GM18526 (cell line): ENCODE measurements around the gene SHISA5.
A peak's percentile ranks its signal among the peaks of the same experiment; 100 is the strongest.

Experiments used
- POLR2A ChIP-seq: IDR thresholded peaks from 3 replicates; pipeline ENCODE4 v1.6.1; 2011; ENCODE audit not compliant: insufficient read length; ENCODE audit errors: extremely low read depth

SHISA5 gene

DNA sequence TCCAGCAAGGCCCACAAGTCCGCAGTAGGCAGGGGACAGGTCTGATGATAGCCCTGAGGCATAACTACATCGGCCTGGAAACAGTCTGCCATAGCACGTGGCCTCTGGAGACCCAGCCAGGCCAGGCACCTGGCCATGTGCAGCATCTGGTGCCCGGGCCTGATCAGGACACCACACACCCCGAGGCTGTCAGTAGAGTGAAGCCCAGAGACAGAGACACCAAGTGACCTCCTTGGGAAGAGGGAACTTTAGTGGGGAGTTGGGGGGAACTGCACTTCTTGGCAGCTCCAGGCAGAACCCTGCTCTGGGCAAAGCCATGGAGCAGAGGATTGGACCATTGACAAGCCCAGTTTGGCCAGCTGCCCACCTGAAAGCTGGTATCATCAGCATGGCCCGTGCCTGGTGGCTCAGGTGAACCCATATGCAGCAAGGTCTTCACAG is 1.2 kb downstream of the SHISA5 start:
- TF ChIP-seq POLR2A = no peak

DNA sequence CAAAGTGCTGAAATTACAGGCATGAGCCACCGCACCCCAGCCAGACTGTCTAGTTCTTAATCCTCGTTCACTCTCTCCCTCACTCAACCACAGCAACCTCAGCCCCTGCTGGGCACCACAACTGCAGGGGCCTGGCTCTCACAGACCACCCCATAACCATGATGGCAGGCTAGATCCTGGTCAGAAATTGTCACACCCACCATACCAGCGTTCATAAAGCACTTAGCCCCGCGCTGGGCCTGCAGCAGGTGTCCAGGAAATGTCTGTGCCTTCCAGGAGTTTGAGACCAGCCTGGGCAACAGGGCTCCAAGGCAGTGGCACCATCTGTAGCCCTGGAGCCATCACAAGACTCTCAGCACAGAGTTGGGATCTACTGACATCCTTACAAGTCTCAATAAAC is 1.9 kb downstream of the SHISA5 start:
- no peak for TF ChIP-seq POLR2A

DNA sequence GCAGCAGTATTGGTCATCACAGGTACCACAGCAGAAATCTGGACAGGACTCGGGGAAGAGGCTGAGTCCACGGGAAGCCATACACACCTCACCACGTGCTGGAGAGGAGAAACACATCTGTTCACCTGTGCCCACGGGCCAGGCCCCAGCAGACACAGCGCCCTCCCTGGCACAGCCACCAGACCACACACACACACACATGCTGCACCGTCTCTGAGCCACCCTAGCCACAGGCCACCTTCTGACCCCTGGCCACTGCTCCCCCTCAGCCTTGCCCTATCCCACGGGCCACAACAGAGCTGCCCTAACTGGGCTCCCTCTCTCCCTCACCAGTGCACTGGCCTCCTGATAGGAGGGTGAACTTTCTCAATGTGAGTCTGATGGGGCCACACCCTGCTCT is 2.8 kb downstream of the SHISA5 start:
- no peak for TF ChIP-seq POLR2A

DNA sequence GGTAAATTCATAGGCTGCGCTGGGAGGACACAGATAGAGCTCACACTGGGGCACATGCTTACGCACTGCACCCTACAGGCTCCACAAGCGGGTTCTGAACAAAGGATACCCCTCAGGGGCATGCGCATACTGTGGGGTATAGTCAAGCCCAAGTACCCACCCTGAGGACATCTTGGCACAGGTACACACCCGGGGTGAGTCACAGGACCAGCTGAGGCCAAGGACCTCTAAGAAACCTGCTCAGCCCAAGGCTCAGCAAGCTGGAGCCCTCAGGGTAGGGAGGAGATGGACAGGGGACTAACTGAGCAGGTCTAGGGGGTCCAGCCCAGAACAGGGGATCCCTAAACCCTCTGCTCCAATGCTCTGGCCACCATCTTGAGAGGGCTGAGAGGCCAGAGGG is 3.3 kb downstream of the SHISA5 start:
- TF ChIP-seq POLR2A = no peak

DNA sequence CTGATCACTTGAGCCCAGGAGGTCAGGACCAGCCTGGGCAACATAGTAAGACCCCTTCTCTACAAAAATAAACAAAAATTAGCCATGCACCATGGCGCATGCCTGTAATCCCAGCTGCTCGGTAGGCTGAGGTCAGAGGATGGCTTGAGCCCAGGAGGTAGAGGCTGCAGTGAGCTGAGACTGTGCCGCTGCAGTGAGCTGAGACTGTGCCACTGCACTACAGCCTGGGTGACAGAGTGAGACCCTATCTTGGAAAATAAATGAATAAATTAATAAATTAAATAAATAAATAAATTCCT is 10.8 kb downstream of the SHISA5 start:
- no peak for TF ChIP-seq POLR2A

DNA sequence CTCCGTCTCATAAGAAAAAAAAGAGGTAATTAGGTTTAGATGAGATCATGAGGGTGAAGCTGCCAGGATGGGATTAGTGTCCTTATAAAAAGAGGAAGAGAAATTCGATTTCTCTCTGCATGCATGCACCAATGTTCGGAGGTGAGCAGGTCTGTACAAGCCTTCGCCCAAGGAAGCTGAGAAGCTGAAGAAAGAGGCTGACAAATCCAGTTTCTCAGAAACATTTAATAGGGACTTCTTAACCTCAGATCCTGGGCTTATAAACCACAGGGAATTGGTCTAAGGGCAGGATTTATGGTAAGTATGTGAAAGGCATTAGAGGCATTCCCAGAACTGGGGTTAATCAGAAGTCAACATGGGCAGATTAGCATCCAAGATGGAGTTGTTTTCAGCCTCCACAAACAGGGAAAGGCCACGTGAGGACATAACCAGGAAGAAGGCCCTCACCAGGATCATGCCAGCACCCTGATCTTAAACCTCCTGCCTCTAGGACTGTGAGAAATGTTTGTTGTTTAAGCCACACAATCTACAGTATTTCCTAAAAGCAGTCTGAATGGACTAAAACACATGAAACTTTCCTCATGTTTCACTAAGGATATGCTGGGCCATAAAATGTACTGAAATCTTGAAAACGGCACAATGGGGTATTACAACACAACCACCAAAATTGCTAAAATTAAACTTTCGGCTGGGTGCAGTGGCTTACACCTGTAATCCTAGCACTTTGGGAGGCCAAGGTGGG is 11.3 kb downstream of the SHISA5 start:
- no peak for TF ChIP-seq POLR2A

DNA sequence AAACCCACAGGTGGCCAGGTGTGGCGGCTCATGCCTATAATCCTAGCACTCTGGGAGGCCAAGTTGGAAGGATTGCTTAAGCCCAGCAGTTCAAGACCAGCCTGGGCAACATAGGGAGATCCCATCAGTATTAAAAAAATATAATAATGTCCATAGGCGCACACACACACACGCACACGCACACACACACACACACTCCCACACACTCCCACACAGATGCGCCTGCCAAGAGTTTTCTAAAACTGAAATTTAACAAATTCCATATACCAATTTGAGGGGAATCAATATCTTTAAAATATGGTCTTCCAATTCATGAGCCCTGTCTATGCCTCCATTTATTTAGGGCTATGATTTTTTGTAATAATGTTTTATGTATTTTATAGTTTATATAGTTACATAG is 17.0 kb downstream of the SHISA5 start:
- no peak for TF ChIP-seq POLR2A

DNA sequence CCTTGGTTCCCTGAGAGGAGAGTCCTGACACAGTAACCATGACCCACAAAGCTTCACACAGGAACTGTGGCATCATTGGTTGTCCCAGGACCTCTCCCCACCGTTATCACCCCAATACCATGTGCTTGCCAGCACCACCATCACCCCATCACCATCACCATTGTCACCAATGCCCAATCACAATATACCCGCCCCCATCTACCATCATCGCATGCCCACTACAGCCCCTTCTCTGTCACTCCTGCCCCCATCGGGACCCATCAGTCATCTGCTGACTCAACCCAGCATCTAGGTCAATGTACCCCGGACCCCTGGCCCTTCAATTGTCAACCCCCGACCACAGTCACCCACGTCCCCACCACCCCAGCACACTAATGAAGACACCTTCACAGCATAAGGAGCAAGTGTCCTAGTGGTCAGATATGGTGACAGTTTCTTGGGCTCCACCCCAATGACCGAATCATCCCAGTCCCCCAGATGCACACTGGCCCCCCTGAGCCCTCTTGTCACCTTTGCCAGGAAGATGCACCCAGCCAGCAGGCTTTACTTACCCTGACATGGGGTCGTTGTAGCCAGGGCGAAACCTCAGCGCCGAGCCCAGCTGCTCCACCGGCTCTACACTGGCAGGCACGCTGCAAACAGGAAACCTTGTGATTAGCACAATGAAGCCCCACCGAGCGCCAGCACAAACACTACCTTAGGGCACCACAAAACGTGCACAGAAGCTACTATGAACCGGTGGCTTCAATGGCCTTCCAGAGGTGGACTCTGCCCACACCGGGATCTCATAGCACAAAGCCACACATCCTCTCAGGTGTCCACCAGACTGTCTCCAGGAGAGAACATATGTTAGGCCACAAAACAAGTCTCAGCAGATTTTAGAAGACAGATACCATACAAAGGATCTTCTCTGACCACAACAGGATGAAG is 25.1 kb downstream of the SHISA5 start:
- TF ChIP-seq POLR2A = no peak

DNA sequence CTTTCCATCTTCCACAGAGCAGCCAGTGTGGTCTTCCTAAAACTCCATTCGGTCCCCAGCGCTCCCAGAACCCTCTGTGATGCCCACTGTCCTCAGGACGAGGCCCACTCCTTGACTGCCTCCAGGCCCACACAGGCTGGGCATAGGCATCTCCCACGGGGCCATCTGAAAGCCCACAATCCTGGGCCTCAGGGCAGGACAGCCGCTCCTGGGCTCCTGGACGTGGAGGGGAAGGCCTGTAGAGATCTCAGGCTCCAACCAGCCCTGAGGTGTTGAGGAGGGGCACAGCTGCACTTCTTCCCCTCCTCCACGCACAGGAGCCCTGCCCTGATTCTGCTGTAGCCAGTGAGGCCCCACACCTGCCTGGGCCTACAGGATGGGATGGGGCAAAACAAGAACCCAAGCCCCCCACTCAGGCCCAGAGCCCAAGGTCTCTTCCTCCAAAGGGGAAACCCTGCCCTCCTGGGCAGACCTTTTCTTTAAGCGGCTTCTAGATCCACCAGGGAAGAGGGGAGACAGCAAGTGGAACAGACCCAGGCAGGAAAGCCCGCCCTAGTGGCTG is 25.9 kb downstream of the SHISA5 start:
- TF ChIP-seq POLR2A = no peak

DNA sequence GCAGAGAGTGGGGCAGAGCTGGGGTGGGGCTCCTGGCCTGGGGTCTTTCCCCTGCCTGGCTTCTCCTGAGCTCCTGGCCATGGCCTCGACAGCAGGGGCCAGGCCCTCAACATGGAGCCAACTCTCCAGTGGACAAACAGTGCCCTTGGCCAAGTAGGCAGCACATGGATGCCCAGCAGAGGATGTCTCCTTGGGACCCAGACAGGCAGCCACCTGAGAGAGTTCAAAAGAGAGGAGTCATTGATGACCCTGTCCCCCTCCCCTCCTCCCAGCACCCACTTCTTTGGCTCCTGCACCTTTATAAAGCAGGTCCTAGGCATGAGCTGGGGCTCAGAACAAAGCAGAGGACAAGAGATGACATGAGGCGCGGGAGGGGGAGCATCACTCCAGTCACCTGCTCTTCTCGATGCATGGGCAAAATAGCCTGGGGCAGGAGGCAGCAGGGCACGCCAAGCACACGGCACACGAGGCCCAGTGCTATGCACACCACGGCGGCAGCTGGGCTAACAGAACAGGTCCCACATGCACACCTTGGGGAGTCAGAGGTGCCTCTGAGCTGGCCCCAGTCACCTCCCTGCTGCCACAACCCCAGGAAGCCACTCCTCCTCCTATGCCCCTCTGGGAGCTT is 27.4 kb downstream of the SHISA5 start:
- TF ChIP-seq POLR2A = no peak

DNA sequence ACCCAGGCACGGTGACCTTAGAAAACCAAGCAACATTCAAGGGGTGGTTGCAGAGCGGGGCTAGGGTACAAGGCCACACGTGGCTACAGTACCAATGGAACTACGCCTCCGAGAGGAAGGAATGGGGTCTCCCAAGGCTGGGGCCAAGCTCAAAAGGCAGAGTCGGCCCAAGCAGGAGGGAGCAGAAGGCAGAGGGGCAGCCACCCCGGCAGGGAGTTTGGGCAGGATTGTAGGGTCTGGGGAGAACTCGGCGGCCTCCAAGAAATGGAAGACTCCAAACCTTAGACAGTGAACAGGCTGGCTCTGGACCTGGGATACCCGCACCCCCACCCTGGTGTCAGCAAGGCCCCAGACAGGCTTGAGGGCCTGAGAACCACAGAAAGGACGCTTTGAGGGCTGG is 28.8 kb downstream of the SHISA5 start:
- no peak for TF ChIP-seq POLR2A

DNA sequence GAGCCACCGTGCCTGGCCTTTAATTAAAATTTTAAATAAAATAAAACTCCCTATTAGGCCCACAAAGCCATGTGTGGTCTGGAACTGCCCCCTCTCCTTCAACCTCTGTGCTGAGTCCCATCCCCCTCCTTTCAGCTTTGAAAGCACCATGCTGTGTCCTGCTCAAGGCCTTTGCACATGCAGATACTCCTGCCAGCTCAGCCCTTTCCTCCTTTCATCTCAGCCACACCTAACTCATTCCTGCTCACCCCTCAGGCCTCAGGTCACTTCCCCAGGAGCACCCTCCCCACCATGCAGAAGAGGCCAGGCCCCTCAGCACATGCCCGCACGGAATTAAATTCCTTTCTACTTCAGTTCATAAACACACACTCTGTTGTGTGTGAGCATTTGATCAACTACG is 29.4 kb downstream of the SHISA5 start:
- TF ChIP-seq POLR2A = no peak

DNA sequence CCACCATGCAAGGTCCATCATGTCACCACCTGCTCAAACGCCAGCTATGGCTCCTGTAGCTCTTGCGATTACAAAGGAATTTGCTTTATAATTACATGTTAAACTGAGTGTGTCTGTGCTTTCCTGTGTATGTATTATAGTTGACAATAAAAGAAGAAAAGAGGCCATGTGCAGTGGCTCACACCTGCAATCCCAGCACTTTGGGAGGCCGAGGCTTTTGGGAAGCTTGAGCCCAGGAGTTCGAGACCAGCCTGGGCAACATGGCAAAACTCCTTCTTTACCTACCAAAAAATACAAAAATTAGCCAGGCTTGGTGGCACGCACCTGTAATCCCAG is 30.4 kb downstream of the SHISA5 start:
- no peak for TF ChIP-seq POLR2A

DNA sequence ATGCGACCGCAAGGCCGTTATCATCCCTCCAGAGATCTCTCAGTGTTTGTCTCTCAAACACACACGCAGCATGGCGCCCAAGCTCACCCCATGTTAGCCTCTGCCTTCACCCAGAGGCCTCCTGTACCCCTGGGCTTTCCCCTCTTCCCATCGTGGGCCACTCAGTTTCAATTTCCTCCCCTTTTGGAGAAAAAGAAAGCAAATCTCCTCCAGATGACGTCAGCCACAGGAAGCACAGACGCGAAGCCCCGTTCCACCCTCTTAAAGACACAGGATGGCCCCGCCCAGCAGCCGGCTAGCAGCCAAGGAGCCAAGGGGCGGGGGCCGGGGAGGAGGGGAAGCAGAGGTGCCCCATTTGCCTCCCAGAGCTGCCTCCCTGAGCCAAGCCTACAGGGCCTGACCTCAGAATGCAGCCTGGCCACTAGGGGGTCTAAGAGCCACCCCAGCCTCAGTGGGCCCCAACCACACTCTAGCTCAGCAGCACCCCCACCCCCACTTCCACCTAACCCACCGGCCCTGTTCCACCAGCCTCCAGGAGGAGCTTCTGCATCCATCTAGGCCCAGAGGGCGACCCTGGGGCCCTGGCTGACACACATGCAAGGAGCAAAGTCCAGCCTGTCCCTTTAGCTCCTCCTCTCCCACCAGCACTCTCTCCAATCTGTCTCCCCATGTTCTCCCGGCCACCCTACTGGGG is 30.9 kb downstream of the SHISA5 start:
- peak; percentile 87 for TF ChIP-seq POLR2A

DNA sequence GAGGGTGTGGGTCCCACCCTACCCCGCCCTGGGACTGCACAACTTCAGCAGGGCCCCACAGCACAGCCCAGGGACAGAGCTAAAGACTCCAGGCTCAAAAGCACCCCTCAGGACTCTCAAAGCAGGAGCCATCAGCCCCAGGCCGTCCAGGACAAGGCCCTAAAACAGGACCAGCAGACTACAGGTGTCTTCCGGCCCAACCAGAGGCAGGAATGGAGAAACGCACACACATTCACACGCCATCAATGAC is 31.4 kb downstream of the SHISA5 start:
- no peak for TF ChIP-seq POLR2A

DNA sequence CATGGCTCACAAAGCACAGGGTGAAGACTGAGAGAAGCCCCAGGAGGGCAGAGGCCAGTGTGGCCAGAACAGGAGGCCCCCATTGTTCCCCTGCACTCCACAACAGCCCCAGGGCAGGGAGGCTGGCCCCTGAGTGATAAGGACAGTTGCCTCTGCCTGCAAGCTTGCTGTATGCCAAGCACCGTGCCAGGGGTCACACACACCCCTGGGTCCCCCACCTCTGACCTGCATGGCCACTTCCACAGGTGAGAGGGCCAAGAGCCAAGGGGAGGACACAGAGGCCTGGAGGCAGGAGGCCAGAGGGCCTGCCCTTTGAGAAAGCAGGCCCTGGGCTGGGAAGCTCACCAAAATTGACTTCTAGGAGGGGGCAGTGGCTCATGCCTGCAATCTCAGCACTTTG is 33.7 kb downstream of the SHISA5 start:
- no peak for TF ChIP-seq POLR2A
